ENCODE results near the gene ARHGEF26.

Gene ARHGEF26

DNA sequence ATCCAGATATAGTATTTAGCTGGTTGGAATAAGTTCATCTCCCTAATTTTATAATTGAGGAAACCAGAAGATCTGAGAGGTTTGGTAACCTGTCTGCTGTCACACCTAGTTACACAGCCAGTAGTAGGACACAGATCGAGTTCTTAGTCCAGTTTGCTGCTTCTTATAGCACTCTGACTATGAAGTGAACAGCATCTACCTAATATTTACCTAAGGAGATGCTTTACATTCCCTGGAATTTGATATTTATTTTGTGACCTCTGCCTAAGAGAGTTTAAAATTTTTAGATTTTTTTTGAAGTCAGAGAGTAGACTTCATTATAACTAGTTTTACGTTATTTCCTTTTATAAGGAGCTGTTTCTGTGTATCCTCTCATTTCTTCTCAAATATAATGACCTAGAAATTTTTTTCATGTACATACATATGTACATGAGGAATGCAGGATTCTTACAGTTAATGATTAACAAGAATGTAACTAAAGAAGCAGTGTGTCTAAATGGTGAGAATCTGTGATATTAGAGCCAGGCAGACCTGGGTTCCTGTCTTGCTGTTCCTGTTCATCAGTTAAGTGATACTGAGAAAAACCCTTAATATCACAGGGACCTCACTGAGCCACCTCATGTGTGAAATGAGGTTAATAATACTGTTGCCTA, 4.3 kb downstream of the ARHGEF26 start:
- H3K36me3 ChIP-seq: no peaks in the 10 kb centered on the region
- H3K4me1 ChIP-seq (ENCODE audit: control insufficient read depth in 1 of 2, insufficient read depth in 1 of 2, low read depth in 1 of 2, low read length in 1 of 2): peaks cover 20 to 26% of the 10 kb centered on the region in 2 experiments
- H3K27ac ChIP-seq: no peak overlapping the region
- H3K27me3 ChIP-seq: peaks cover 49% of the 10 kb centered on the region
- no peak overlapping the region for H3K4me3 ChIP-seq (ENCODE audit: low read depth in 1 of 2, low read length in 1 of 2)
- TF ChIP-seq, protein P1, sequence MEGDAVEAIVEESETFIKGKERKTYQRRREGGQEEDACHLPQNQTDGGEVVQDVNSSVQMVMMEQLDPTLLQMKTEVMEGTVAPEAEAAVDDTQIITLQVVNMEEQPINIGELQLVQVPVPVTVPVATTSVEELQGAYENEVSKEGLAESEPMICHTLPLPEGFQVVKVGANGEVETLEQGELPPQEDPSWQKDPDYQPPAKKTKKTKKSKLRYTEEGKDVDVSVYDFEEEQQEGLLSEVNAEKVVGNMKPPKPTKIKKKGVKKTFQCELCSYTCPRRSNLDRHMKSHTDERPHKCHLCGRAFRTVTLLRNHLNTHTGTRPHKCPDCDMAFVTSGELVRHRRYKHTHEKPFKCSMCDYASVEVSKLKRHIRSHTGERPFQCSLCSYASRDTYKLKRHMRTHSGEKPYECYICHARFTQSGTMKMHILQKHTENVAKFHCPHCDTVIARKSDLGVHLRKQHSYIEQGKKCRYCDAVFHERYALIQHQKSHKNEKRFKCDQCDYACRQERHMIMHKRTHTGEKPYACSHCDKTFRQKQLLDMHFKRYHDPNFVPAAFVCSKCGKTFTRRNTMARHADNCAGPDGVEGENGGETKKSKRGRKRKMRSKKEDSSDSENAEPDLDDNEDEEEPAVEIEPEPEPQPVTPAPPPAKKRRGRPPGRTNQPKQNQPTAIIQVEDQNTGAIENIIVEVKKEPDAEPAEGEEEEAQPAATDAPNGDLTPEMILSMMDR (IDR thresholded peaks at IDR 0.05): no peak
- no peaks in the 10 kb centered on the region for H3K9me3 ChIP-seq

GRCh38 chr3:154126651-154127050, 5.5 kb downstream of the ARHGEF26 start:
- H3K36me3 ChIP-seq: no peaks in the 10 kb centered on the region
- no peak overlapping the region for H3K4me3 ChIP-seq (ENCODE audit: low read depth in 1 of 2, low read length in 1 of 2)
- H3K4me1 ChIP-seq (ENCODE audit: control insufficient read depth in 1 of 2, insufficient read depth in 1 of 2, low read depth in 1 of 2, low read length in 1 of 2): peaks cover 15 to 16% of the 10 kb centered on the region in 2 experiments
- H3K27ac ChIP-seq: no peak overlapping the region
- no peaks in the 10 kb centered on the region for H3K9me3 ChIP-seq
- peaks cover 37% of the 10 kb centered on the region for H3K27me3 ChIP-seq
- TF ChIP-seq, protein P1 (IDR thresholded peaks at IDR 0.05): no peak

DNA sequence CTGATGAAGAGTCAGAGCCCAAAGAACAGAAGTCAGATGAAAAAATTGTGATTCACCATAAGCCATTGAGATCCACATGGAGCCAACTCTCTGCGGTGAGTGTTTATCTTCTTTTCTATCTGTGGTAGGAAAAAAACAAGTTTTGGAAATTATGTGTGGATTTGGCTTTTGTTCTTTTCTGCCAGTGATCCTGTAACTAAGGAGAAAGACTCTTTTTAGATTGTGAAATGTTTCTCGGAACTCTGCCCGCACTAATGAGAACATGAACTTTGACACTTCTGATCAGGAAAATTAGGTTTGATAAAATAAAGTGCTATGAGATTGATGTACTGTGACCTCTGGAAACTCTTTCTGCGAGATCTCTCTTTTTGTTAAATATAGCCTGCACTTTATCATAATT, 8.4 kb downstream of the ARHGEF26 start:
- no peaks in the 10 kb centered on the region for H3K36me3 ChIP-seq
- peaks cover 0 to 7% of the 10 kb centered on the region in 2 experiments for H3K4me1 ChIP-seq (ENCODE audit: control insufficient read depth in 1 of 2, insufficient read depth in 1 of 2, low read depth in 1 of 2, low read length in 1 of 2)
- no peak overlapping the region for H3K4me3 ChIP-seq (ENCODE audit: low read depth in 1 of 2, low read length in 1 of 2)
- TF ChIP-seq, protein P1 (IDR thresholded peaks at IDR 0.05): no peak
- H3K9me3 ChIP-seq: no peaks in the 10 kb centered on the region
- no peak overlapping the region for H3K27ac ChIP-seq
- H3K27me3 ChIP-seq: peaks cover 8% of the 10 kb centered on the region

DNA sequence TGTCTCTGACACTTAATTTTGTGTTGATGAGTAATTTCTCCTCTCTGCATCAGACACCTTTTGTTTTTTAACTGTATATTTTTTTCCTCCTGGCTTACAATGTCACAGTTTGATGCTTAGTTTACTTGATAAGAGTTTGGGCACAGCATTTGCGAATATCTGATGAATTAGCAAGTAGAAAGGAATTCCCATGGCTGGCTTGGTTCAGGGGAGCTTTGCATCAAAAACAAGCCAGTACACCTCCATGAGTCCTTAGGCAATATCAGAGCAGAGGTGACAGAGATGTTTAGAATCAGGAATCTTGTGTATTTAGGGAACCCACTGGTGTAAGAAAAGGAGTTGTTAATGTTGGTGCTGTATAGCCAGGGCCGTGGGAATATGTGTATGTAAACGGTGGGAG, 9.3 kb downstream of the ARHGEF26 start:
- TF ChIP-seq, protein P1 (IDR thresholded peaks at IDR 0.05): no peak
- Histone ChIP-seq H3K4me1 (ENCODE audit: control insufficient read depth in 1 of 2, insufficient read depth in 1 of 2, low read depth in 1 of 2, low read length in 1 of 2) (peaks cover 0 to 7% of the 10 kb centered on the region in 2 experiments), H3K27ac (no peak overlapping the region)

DNA sequence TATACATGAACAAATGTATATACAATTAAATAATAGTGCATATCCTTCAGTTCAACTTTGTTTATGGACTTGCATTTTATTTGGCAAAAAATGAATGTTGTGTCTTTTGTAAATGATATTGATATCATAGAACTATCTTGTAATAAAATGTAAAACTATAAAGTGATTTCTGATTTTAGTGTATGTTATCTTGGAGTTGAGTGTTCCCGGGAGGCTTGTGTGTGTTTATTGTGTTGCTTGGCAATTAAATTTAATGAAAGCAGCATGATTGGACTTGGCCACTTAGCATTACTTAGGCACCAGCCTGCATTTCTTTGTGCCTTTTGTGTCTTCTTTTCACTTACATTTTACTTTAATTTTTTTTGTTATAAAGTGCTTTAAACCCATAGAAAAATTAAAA, 10.6 kb downstream of the ARHGEF26 start:
- Histone ChIP-seq H3K4me1 (ENCODE audit: control insufficient read depth in 1 of 2, insufficient read depth in 1 of 2, low read depth in 1 of 2, low read length in 1 of 2) (peaks cover 0 to 7% of the 10 kb centered on the region in 2 experiments), H3K36me3 (no peaks in the 10 kb centered on the region), H3K4me3 (ENCODE audit: low read depth in 1 of 2, low read length in 1 of 2) (no peak overlapping the region), H3K27me3 (no peaks in the 10 kb centered on the region), H3K9me3 (no peaks in the 10 kb centered on the region), H3K27ac (no peak overlapping the region)
- TF ChIP-seq, protein P1 (IDR thresholded peaks at IDR 0.05): no peak

More for the DNA sequence above, 9.3 kb downstream of the ARHGEF26 start:
- H3K9me3 ChIP-seq: no peaks in the 10 kb centered on the region
- H3K4me3 ChIP-seq (ENCODE audit: low read depth in 1 of 2, low read length in 1 of 2): no peak overlapping the region
- H3K36me3 ChIP-seq: no peaks in the 10 kb centered on the region
- H3K27me3 ChIP-seq: no peaks in the 10 kb centered on the region
